ENCODE measurements around the gene PCGF1. TPM values are rescaled to one million over a fixed set of nuclear protein-coding genes. Genes with fewer than 3 reads are reported as not detected.

Gene PCGF1
- total and polyA plus RNA-seq, 2 of the 4 experiments (the other 2 are of a cell fraction) = 23.4 to 31.4 TPM

GRCh38 chr2:74538881-74539339, 31.4 kb upstream of the PCGF1 start:
- Histone ChIP-seq H2BK120ac (ENCODE audit: low read depth, low read length) (no peak overlapping the region), H2AK9ac (replicated peaks; ENCODE audit: low read depth, low read length, poor library complexity) (no peak overlapping the region), H3K9me3 (ENCODE audit: control insufficient read depth, insufficient read depth, low read length) (no peaks in the 10 kb centered on the region), H3K9me1 (ENCODE audit: insufficient read depth, low read length) (no peaks in the 10 kb centered on the region), H4K20me1 (ENCODE audit: insufficient read depth, low read length) (no peaks in the 10 kb centered on the region), H3K27me3 (ENCODE audit: control insufficient read depth, insufficient read depth, low read length) (no peaks in the 10 kb centered on the region), H3K4me2 (ENCODE audit: low read depth, low read length) (no peak overlapping the region), H3K36me3 (ENCODE audit: control insufficient read depth, insufficient read depth, low read length) (peaks cover 19% of the 10 kb centered on the region), H3K4me3 (ENCODE audit: insufficient read depth, low read depth, low read length) (no peak overlapping the region), H4K91ac (ENCODE audit: insufficient read depth, low read depth, low read length) (no peak overlapping the region), H3K4ac (ENCODE audit: low read depth, low read length) (no peak overlapping the region), H3K14ac (replicated peaks; ENCODE audit: low read depth, low read length) (no peak overlapping the region), H3K27ac (ENCODE audit: insufficient read depth, low read length) (no peak overlapping the region), H2AFZ (replicated peaks; ENCODE audit: low read length, poor library complexity) (no peak overlapping the region), H3K79me1 (ENCODE audit: low read depth in 1 of 2, low read length in 2 of 2) (no peaks in the 10 kb centered on the region), H4K8ac (ENCODE audit: low read depth in 2 of 2, low read length in 2 of 2) (no peak overlapping the region), H4K5ac (ENCODE audit: low read depth, low read length) (no peak overlapping the region), H2BK20ac (ENCODE audit: low read depth, low read length) (no peak overlapping the region), H2BK15ac (ENCODE audit: low read depth, low read length) (no peak overlapping the region), H3K23ac (ENCODE audit: low read depth, low read length) (no peak overlapping the region), H2BK5ac (ENCODE audit: low read depth, low read length, poor library complexity, severe bottlenecking) (no peak overlapping the region), H3K56ac (ENCODE audit: extremely low read depth, insufficient read depth, low read length) (no peak overlapping the region), H3K9ac (ENCODE audit: low read depth, low read length) (no peak overlapping the region), H2AK5ac (ENCODE audit: low read depth, low read length) (no peak overlapping the region), H3K4me1 (ENCODE audit: control insufficient read depth, insufficient read depth, low read length) (no peaks in the 10 kb centered on the region), H3K18ac (ENCODE audit: low read depth, low read length) (no peak overlapping the region)
- 96% methylated on average over 4 of the region's 7 CpGs; no CpG with 5 or more reads in 1 of the 2 experiments for WGBS, 2 experiments (ENCODE audit: extremely low coverage in 2 of 2, insufficient read length in 1 of 2)
- TF ChIP-seq, protein P1, sequence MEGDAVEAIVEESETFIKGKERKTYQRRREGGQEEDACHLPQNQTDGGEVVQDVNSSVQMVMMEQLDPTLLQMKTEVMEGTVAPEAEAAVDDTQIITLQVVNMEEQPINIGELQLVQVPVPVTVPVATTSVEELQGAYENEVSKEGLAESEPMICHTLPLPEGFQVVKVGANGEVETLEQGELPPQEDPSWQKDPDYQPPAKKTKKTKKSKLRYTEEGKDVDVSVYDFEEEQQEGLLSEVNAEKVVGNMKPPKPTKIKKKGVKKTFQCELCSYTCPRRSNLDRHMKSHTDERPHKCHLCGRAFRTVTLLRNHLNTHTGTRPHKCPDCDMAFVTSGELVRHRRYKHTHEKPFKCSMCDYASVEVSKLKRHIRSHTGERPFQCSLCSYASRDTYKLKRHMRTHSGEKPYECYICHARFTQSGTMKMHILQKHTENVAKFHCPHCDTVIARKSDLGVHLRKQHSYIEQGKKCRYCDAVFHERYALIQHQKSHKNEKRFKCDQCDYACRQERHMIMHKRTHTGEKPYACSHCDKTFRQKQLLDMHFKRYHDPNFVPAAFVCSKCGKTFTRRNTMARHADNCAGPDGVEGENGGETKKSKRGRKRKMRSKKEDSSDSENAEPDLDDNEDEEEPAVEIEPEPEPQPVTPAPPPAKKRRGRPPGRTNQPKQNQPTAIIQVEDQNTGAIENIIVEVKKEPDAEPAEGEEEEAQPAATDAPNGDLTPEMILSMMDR (conservative IDR thresholded peaks at IDR 0.05; ENCODE audit: low read depth, low read length) = no peak
- TF ChIP-seq NFE2L2 (IDR thresholded peaks at IDR 0.05; ENCODE audit: low read depth, low read length) = no peak
- no peak for TF ChIP-seq RCOR1 (IDR thresholded peaks at IDR 0.05; ENCODE audit: insufficient replicate concordance, low read length)
- TF ChIP-seq POLR2A (IDR thresholded peaks at IDR 0.05; ENCODE audit: low read depth, low read length) = no peak
- peak; percentile 83 for TF ChIP-seq CEBPB (IDR thresholded peaks at IDR 0.05; ENCODE audit: low read depth, low read length)
- intact Hi-C loops (cut with micrococcal nuclease) (no loop called here), in situ Hi-C loops (cut with MboI; ENCODE audit: low sequenced_read_pairs) (no loop called here), dilution Hi-C loops (cut with HindIII; ENCODE audit: low sequenced_read_pairs, unreplicated experiment) (no loop called here)
- DNase-seq = no peak
- ChIA-PET CTCF (no interaction called here), POLR2A (ENCODE audit: unreplicated experiment) (no interaction called here)
- no TSS peak for BruUV-seq (replicated peaks)
- no peak for ATAC-seq (ENCODE audit: low read depth)
